ENCODE measurements around the gene C1orf105.

GRCh38 chr1:172384656-172385055 lies 35.8 kb upstream of the C1orf105 start:
- TF ChIP-seq CTCF (IDR thresholded peaks at IDR 0.05) (no peak), EZH2 (IDR thresholded peaks at IDR 0.05) (no peak)

Measured in neural progenitor cell (in vitro differentiated cells).